H1 (cell line): ENCODE measurements around the gene BTBD1. TPM values are rescaled to one million over a fixed set of nuclear protein-coding genes. Genes with fewer than 3 reads are reported as not detected.

ENCODE experiments used
- CTCF ChIA-PET: fragments of 300-600 bp; sonication (Branson Sonifier 250); formaldehyde crosslinking; loops from one replicate; lab custom pipeline; 2021; ENCODE audit not compliant: partially characterized antibody; lab: Charles Lee
- POLR2A ChIA-PET: fragments of 300-600 bp; sonication (Branson Sonifier 250); formaldehyde crosslinking; loops from one replicate; lab custom pipeline; 2021; ENCODE audit warnings: inconsistent platforms; ENCODE audit not compliant: partially characterized antibody; lab: Charles Lee
- DNase-seq, 2 experiments: peaks; one replicate each; pipeline versions ENCODE4 v3.0.0 to v3.0.0-alpha.2; 2010 to 2022; ENCODE audit warnings: low spot score in 2 of 2, low read depth in 1 of 2, mixed read lengths in 1 of 2
- FAIRE-seq: peaks from 2 replicates; lab custom pipeline; 2011; peaks lifted over from hg19 to GRCh38; lab: Jason Lieb, UNC
- H2AFZ ChIP-seq: 2 replicates; pipeline ENCODE4 v1.8.1; 2012; ENCODE audit warnings: low read length, inconsistent platforms
- H2AK5ac ChIP-seq: 2 replicates; pipeline ENCODE4 v1.6.1; 2013; ENCODE audit warnings: low read depth, low read length
- H2BK120ac ChIP-seq: replicated peaks from 2 replicates; pipeline ENCODE3; 2013; ENCODE audit warnings: low read depth, low read length, inconsistent platforms
- H2BK12ac ChIP-seq: 2 replicates; pipeline ENCODE4 v1.6.1; 2013; ENCODE audit warnings: low read depth, low read length
- H2BK15ac ChIP-seq: 2 replicates; pipeline ENCODE4 v1.6.1; 2013; ENCODE audit warnings: low read length
- H2BK20ac ChIP-seq: 2 replicates; pipeline ENCODE4 v1.6.1; 2013; ENCODE audit warnings: low read length
- H2BK5ac ChIP-seq: 2 replicates; pipeline ENCODE4 v1.6.1; 2013; ENCODE audit warnings: low read depth, low read length
- H3K14ac ChIP-seq: 2 replicates; pipeline ENCODE4 v1.6.1; 2013; ENCODE audit warnings: inconsistent platforms; ENCODE audit not compliant: insufficient read length
- H3K18ac ChIP-seq: 2 replicates; pipeline ENCODE4 v1.6.1; 2013; ENCODE audit warnings: low read length; ENCODE audit errors: extremely low read depth
- H3K23ac ChIP-seq: 2 replicates; pipeline ENCODE4 v1.6.1; 2013; ENCODE audit warnings: inconsistent platforms; ENCODE audit not compliant: insufficient read length
- H3K23me2 ChIP-seq: 2 replicates; pipeline ENCODE4 v1.6.1; 2013; ENCODE audit warnings: low read depth, low read length
- H3K27ac ChIP-seq: 2 replicates; pipeline ENCODE4 v1.6.1; 2011; ENCODE audit warnings: low read depth, low read length, inconsistent platforms
- H3K27me3 ChIP-seq, 4 experiments: replicated peaks in 1 of 4; 1 replicate in 1 of 4; 2 replicates in 3 of 4; pipeline versions ENCODE4 v1.6.1 to v1.8.1; 2011 to 2013; ENCODE audit warnings: low read length in 3 of 4, mild to moderate bottlenecking in 3 of 4, inconsistent platforms in 2 of 4, mixed read lengths in 2 of 4, moderate library complexity in 1 of 4; ENCODE audit not compliant: control insufficient read depth in 3 of 4, insufficient read depth in 3 of 4; ENCODE audit errors: extremely low read depth in 1 of 4
- H3K36me3 ChIP-seq, 4 experiments: 2 replicates each; pipeline versions ENCODE4 v1.6.1 to v1.8.1; 2011 to 2013; ENCODE audit warnings: mild to moderate bottlenecking in 4 of 4, low read length in 3 of 4, moderate library complexity in 2 of 4, control low read depth in 1 of 4, inconsistent platforms in 1 of 4; ENCODE audit not compliant: insufficient read depth in 4 of 4, control insufficient read depth in 2 of 4
- H3K4ac ChIP-seq: replicated peaks from 2 replicates; pipeline ENCODE3; 2013; ENCODE audit warnings: low read length, low read depth, mixed read lengths, inconsistent platforms; ENCODE audit not compliant: insufficient read length
- H3K4me1 ChIP-seq, 4 experiments: replicated peaks in 1 of 4; 1 replicate in 1 of 4; 2 replicates in 3 of 4; pipeline versions ENCODE4 v1.6.1 to v1.8.1; 2011 to 2013; ENCODE audit warnings: low read length in 3 of 4, inconsistent platforms in 2 of 4, mixed read lengths in 1 of 4; ENCODE audit not compliant: insufficient read depth in 4 of 4, control insufficient read depth in 3 of 4
- H3K4me2 ChIP-seq, 2 experiments: 2 replicates each; pipeline versions ENCODE4 v1.6.1 to v1.8.1; 2011 to 2013; ENCODE audit warnings: low read depth in 2 of 2, low read length in 2 of 2, control low read depth in 1 of 2, inconsistent platforms in 1 of 2, mild to moderate bottlenecking in 1 of 2; ENCODE audit not compliant: insufficient read depth in 1 of 2
- H3K4me3 ChIP-seq, 4 experiments: fragments of 200-600, 300-600 bp in 1 of 4; sonication (generic), shearing (Covaris generic), sonication (Bioruptor Twin) in 1 of 4; 2 replicates each; pipeline versions ENCODE4 v1.5.1 to v1.8.1; 2011 to 2016; ENCODE audit warnings: low read length in 4 of 4, low read depth in 3 of 4, control low read depth in 2 of 4, inconsistent platforms in 2 of 4, mild to moderate bottlenecking in 2 of 4, mixed read lengths in 1 of 4, moderate library complexity in 1 of 4; ENCODE audit not compliant: insufficient read depth in 2 of 4; ENCODE audit errors: extremely low read depth in 1 of 4
- H3K56ac ChIP-seq: replicated peaks from 2 replicates; pipeline ENCODE3; 2013; ENCODE audit warnings: low read depth, mild to moderate bottlenecking, mixed read lengths, low read length, inconsistent platforms; ENCODE audit not compliant: insufficient read length
- H3K79me1 ChIP-seq: 2 replicates; pipeline ENCODE4 v1.6.1; 2013; ENCODE audit warnings: low read depth, low read length, control low read depth
- H3K79me2 ChIP-seq, 2 experiments: 2 replicates each; pipeline versions ENCODE4 v1.6.1 to v1.8.1; 2012 to 2013; ENCODE audit warnings: low read length in 2 of 2, mild to moderate bottlenecking in 2 of 2, inconsistent platforms in 1 of 2; ENCODE audit not compliant: insufficient read depth in 2 of 2, control insufficient read depth in 1 of 2
- H3K9ac ChIP-seq, 4 experiments: replicated peaks in 1 of 4; 1 replicate in 1 of 4; 2 replicates in 3 of 4; pipeline versions ENCODE4 v1.6.1 to v1.8.1; 2011 to 2013; ENCODE audit warnings: low read depth in 3 of 4, low read length in 3 of 4, control low read depth in 2 of 4, mild to moderate bottlenecking in 2 of 4, moderate library complexity in 2 of 4, inconsistent platforms in 1 of 4; ENCODE audit errors: extremely low read depth in 1 of 4
- H3K9me3 ChIP-seq, 2 experiments: 2 replicates each; pipeline versions ENCODE4 v1.6.1 to v1.8.1; 2012 to 2013; ENCODE audit warnings: mild to moderate bottlenecking in 2 of 2, moderate library complexity in 2 of 2, control low read depth in 1 of 2, inconsistent platforms in 1 of 2, low read depth in 1 of 2, low read length in 1 of 2, mixed read lengths in 1 of 2; ENCODE audit not compliant: insufficient read depth in 2 of 2
- H4K20me1 ChIP-seq, 2 experiments: replicated peaks in 1 of 2; 2 replicates each; pipeline versions ENCODE3 to v1.8.1; 2011 to 2013; ENCODE audit warnings: inconsistent platforms in 2 of 2, low read length in 2 of 2, mild to moderate bottlenecking in 1 of 2; ENCODE audit not compliant: insufficient read depth in 2 of 2, control insufficient read depth in 1 of 2
- H4K5ac ChIP-seq: 2 replicates; pipeline ENCODE4 v1.6.1; 2013; ENCODE audit warnings: low read length, low read depth, mixed read lengths, inconsistent platforms; ENCODE audit not compliant: insufficient read length
- H4K8ac ChIP-seq: 2 replicates; pipeline ENCODE4 v1.8.0; 2013; ENCODE audit warnings: mild to moderate bottlenecking, moderate library complexity, low read length, inconsistent platforms; ENCODE audit not compliant: insufficient read depth; ENCODE audit errors: extremely low read depth
- H4K91ac ChIP-seq: replicated peaks from 2 replicates; pipeline ENCODE3; 2013; ENCODE audit warnings: low read length, mixed read lengths, inconsistent platforms; ENCODE audit not compliant: insufficient read length
- ATF3 ChIP-seq: IDR thresholded peaks from 2 replicates; pipeline ENCODE4 v1.6.1; 2011; ENCODE audit warnings: low read depth, mild to moderate bottlenecking, low read length; ENCODE audit not compliant: insufficient read depth
- BCL11A ChIP-seq, 2 experiments: IDR thresholded peaks; one replicate each; pipeline ENCODE4 v1.6.1; 2011; ENCODE audit warnings: low read depth in 2 of 2, low read length in 2 of 2, mild to moderate bottlenecking in 2 of 2
- CHD2 ChIP-seq: IDR thresholded peaks from 2 replicates; pipeline ENCODE4 v1.6.1; 2012; ENCODE audit warnings: low read length, improper control_type of control experiment
- EZH2 ChIP-seq: fragments of 200-600 bp; sonication (generic); IDR thresholded peaks from 2 replicates; pipeline ENCODE4 v1.7.1; 2012; ENCODE audit warnings: low read depth, mild to moderate bottlenecking, moderate library complexity, low read length, inconsistent platforms; ENCODE audit not compliant: severe bottlenecking
- FOSL1 ChIP-seq: IDR thresholded peaks from 2 replicates; pipeline ENCODE4 v1.6.1; 2011; ENCODE audit warnings: mild to moderate bottlenecking, low read depth, low read length, moderate library complexity; ENCODE audit not compliant: insufficient read depth
- KDM5A ChIP-seq: fragments of 200-600 bp; IDR thresholded peaks from 2 replicates; pipeline ENCODE4 v1.7.1; 2012; ENCODE audit warnings: mild to moderate bottlenecking, low read length, inconsistent platforms, mixed read lengths
- NRF1 ChIP-seq: IDR thresholded peaks from 2 replicates; pipeline ENCODE4 v1.6.1; 2011; ENCODE audit warnings: mild to moderate bottlenecking, low read depth, low read length, improper control_type of control experiment
- PHF8 ChIP-seq: fragments of 200-600 bp; sonication (generic); conservative IDR thresholded peaks from 2 replicates; pipeline ENCODE4 v1.7.1; 2012; ENCODE audit warnings: low read depth, mild to moderate bottlenecking, inconsistent platforms, low read length, moderate library complexity
- POU5F1 ChIP-seq: IDR thresholded peaks from 2 replicates; pipeline ENCODE4 v1.6.1; 2011; ENCODE audit warnings: low read depth, mild to moderate bottlenecking, low read length, moderate library complexity
- RXRA ChIP-seq: IDR thresholded peaks from 2 replicates; pipeline ENCODE4 v1.6.1; 2011; ENCODE audit warnings: low read depth, mild to moderate bottlenecking, low read length, moderate library complexity; ENCODE audit not compliant: insufficient read depth
- SP1 ChIP-seq: IDR thresholded peaks from 2 replicates; pipeline ENCODE4 v1.6.1; 2011; ENCODE audit warnings: low read depth, low read length
- SP4 ChIP-seq: IDR thresholded peaks from 2 replicates; pipeline ENCODE4 v1.6.1; 2012; ENCODE audit warnings: low read length, inconsistent platforms
- SUZ12 ChIP-seq: fragments of 200-600 bp; sonication (generic); IDR thresholded peaks from 2 replicates; pipeline ENCODE4 v1.6.1; 2012; ENCODE audit warnings: mild to moderate bottlenecking, inconsistent platforms, low read length, moderate library complexity, mixed read lengths
- WGBS, 2 experiments: shearing (Covaris generic) in 1 of 2; methylation state at CpG; one replicate each; pipeline versions ENCODE4 v1.1.6 to v1.1.7; 2013 to 2015; ENCODE audit warnings: low lambda C conversion rate in 2 of 2, mixed read lengths in 2 of 2, inconsistent platforms in 1 of 2, low coverage in 1 of 2, missing lambda C conversion rate in 1 of 2; ENCODE audit not compliant: insufficient replicate concordance in 2 of 2, insufficient coverage in 1 of 2, insufficient read length in 1 of 2; ENCODE audit errors: extremely low coverage in 1 of 2, missing lambda C conversion rate in 1 of 2; 5-methylcytosine and 5-hydroxymethylcytosine counted together
- polyA plus RNA-seq, 7 experiments: library from polyadenylated mRNA; depleted of rRNA in 3 of 7; stranded (reverse) in 5 of 7; unstranded in 2 of 7; fragments of >200 nt in 5 of 7; fragments of 200-250 nt in 2 of 7; gene quantifications; 1 replicate in 5 of 7; 2 replicates in 1 of 7; 4 replicates in 1 of 7; pipeline versions ENCODE4 v1.2.1 to v1.2.3, GENCODE V29; 2011 to 2013; ENCODE audit warnings: missing spikeins in 2 of 7, mixed read lengths in 2 of 7
- total RNA-seq: library from RNA; stranded (reverse); fragmentation: NEBNext Ultra II Directional; extraction: Animal tissue kit (Norgen Biotek cat#: 25700); gene quantifications from 2 replicates; pipeline ENCODE4 v1.2.1, GENCODE V29; 2021

The BTBD1 gene
- total and polyA plus RNA-seq, 2 of the 8 experiments (the other 6 are each of a cell fraction or from before 2014, with no cell fraction given), result 18.6 to 39.5 TPM

- no peak for TF ChIP-seq NRF1
- TF ChIP-seq SP4, result no peak
- TF ChIP-seq CHD2, result no peak
- no peak for TF ChIP-seq PHF8
- no peak for TF ChIP-seq SP1
- no peak for TF ChIP-seq ATF3
- TF ChIP-seq RXRA, result no peak
- TF ChIP-seq BCL11A (IDR thresholded peaks at IDR 0.05; ENCODE audit: low read depth in 2 of 2, low read length in 2 of 2), result no peak
- no peak for TF ChIP-seq POU5F1
- no peak for TF ChIP-seq EZH2
- no peak for TF ChIP-seq FOSL1
- TF ChIP-seq KDM5A, result no peak
- no peak for TF ChIP-seq SUZ12
- Histone ChIP-seq H2BK12ac (no peak overlapping the region), H2AK5ac (no peak overlapping the region), H4K5ac (no peak overlapping the region), H3K4me2 (no peak overlapping the region; a peak in 1 of 4 replicates), H4K8ac (no peak overlapping the region), H3K9me3 (no peaks in the 10 kb centered on the region), H3K14ac (no peak overlapping the region), H2BK120ac (no peak overlapping the region), H3K79me1 (0 out of 2 replicates have a peak, but pooled peaks cover 3% of the 10 kb centered on the region), H3K27ac (no peak overlapping the region), H3K4me3 (no peak overlapping the region), H3K79me2 (peaks cover 21 to 86% of the 10 kb centered on the region in 2 experiments), H2AFZ (no peak overlapping the region), H4K91ac (no peak overlapping the region), H4K20me1 (peaks cover 11 to 12% of the 10 kb centered on the region in 2 experiments), H3K4ac (no peak overlapping the region), H3K27me3 (no peaks in the 10 kb centered on the region), H3K18ac (no peak overlapping the region), H3K23ac (no peak overlapping the region), H2BK5ac (no peak overlapping the region), H3K9ac (no peak overlapping the region), H3K23me2 (no peaks in the 10 kb centered on the region; the same call in 1 of the 2 replicates), H3K56ac (no peak overlapping the region), H2BK15ac (no peak overlapping the region), H3K4me1 (peaks cover 3 to 24% (median 11%) of the 10 kb centered on the region in 4 experiments; a peak in 6 of 7 replicates), H2BK20ac (no peak overlapping the region), H3K36me3 (peaks cover 0 to 7% (median 0%) of the 10 kb centered on the region in 4 experiments; a peak in 3 of 8 replicates)
- ChIA-PET CTCF (interaction anchor here (0.5 to 2.4 kb wide), 4 partner anchors 43 to 1921 kb away, joined by 3 to 10 read pairs (median 4); partner anchors contain the start of gene C15orf40), POLR2A (interaction anchor here (1.1 kb wide), 1 partner anchor 9 kb away, joined by 3 read pairs; no protein-coding TSS in a partner anchor)
- 94% methylated on average over 3 of the region's 3 CpGs; no CpG with 5 or more reads in 1 of the 2 experiments for WGBS, 2 experiments
- no peak for DNase-seq
- no peak for FAIRE-seq
Measured at GRCh38 chr15:83062768-83063180, 4.3 kb downstream of the BTBD1 start.
